IPS-20b (cell line): ENCODE data around the gene RNF215.

Experiments
- H3K27ac ChIP-seq: one replicate; pipeline ENCODE4 v1.5.1; 2013; ENCODE audit warnings: low read length
- H3K27me3 ChIP-seq: 2 replicates; pipeline ENCODE4 v1.6.1; 2013; ENCODE audit warnings: mild to moderate bottlenecking, low read length, inconsistent platforms; ENCODE audit not compliant: insufficient read depth
- H3K36me3 ChIP-seq: 2 replicates; pipeline ENCODE4 v1.6.1; 2013; ENCODE audit warnings: low read depth, mild to moderate bottlenecking, inconsistent platforms, low read length, moderate library complexity; ENCODE audit not compliant: insufficient read depth
- H3K4me1 ChIP-seq: 2 replicates; pipeline ENCODE4 v1.6.1; 2013; ENCODE audit warnings: mild to moderate bottlenecking, control low read depth, inconsistent platforms, low read length, moderate library complexity; ENCODE audit not compliant: insufficient read depth
- H3K4me3 ChIP-seq: 2 replicates; pipeline ENCODE4 v1.5.1; 2013; ENCODE audit warnings: mild to moderate bottlenecking, low read length, inconsistent platforms
- H3K9ac ChIP-seq: 2 replicates; pipeline ENCODE4 v1.6.1; 2013; ENCODE audit warnings: low read depth, mild to moderate bottlenecking, inconsistent platforms, low read length, moderate library complexity
- H3K9me3 ChIP-seq: 2 replicates; pipeline ENCODE4 v1.6.1; 2013; ENCODE audit warnings: mild to moderate bottlenecking, low read depth, low read length, inconsistent platforms; ENCODE audit not compliant: insufficient read depth

RNF215 gene

DNA sequence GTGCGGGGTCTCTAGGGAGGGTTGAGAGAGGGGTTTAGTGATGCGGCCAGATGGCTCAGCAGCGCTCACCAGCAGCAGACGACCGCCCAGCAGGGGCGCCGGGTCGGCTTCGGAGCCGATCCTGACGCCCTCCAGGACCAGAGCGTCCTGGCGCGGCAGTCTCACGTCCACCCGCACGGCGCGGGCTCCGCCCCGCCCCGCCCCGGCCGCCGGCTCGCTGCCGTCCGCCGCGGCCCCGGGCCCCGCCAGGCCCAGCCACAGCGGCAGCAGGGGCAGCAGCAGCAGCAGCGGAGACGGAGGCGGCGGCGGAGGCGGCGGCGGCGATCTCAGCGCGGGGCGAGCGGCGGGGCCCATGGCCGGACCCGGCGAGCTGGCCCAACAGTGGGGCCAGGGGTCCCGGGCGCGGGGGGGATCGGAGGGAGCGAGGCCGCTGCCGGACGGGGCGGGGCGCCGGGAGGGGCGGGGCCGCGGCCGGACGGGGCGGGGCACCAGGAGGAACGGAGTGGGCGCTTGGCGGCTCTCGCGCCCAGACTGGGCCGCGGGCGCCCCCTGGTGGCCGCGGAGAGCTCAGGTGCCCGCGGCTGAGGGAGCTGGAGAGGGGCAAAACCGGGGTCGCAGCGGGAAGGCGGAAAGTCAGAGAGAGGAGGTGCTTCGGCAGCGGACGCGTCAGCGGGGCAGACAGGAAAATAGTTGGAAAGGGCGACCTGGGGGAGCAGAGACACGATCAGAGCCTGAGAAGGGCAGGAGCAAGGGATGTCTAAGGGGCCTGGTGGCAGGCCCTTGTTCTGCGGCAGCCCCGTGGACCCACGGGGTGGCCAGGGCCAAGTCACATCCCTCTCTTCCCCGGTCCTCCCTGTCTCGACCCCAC lies at the start of gene RNF215:
RNF215 (minus strand) TSS at position 452 of the 868 bp plus-strand sequence; CDS start at position 354, 98 bp downstream.
- Histone ChIP-seq H3K27me3 (no peaks in the 10 kb centered on the region), H3K36me3 (peaks cover 6% of the 10 kb centered on the region; the same call in 1 of the 2 replicates), H3K9ac (peak within 1 kb of the TSS; percentile 70; the same call in 1 of the 2 replicates), H3K4me3 (peak within 1 kb of the TSS; percentile 72), H3K9me3 (peaks cover 6% of the 10 kb centered on the region), H3K27ac (no peak within 1 kb of the TSS), H3K4me1 (peaks cover 5% of the 10 kb centered on the region; the same call in 1 of the 2 replicates)

DNA sequence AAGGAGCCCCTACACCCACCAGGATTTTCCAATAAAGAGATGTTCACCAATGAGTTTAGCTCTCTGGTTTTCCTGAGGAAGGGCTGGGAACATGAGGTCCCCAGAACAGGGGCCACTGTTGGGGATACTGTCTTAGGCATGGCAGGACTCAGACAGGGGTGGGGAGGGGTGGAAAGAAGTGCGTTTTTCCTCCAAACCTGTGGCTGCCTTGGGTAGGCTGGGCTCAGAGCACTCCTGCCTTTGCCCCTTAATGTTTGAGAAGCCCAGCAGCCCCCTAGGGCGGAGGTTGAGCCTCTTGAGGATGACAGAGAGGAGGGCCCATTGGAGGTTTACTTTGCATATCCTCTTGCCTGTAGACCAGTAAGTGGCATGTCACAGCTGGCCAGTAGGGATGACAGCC lies 49.0 kb upstream of the RNF215 start:
- H3K4me1 ChIP-seq: no peaks in the 10 kb centered on the region
- H3K27me3 ChIP-seq: no peaks in the 10 kb centered on the region
- H3K27ac ChIP-seq: no peak overlapping the region
- no peaks in the 10 kb centered on the region for H3K36me3 ChIP-seq
- H3K4me3 ChIP-seq: no peak overlapping the region
- no peaks in the 10 kb centered on the region for H3K9me3 ChIP-seq
- H3K9ac ChIP-seq: no peak overlapping the region

DNA sequence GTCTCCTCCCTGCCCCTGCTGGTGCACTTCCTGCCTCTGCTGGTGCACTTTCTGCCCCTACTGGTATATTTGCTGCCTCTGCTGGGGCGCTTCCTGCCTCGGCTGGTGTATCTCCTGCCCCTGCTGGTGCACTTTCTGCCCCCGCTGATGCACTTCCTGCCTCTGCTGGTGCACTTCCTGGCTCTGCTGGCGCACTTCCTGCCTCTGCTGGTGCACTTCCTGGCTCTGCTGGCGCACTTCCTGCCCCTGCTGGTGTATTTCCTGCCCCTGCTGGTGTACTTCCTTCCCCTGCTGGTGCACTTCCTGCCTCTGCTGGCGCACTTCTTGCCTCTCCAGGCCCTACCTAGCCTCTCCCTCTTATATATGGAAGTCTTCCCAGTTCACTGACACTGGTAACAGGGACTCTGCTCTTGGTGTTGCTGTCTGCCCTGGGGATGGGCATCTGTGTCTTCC lies 48.5 kb upstream of the RNF215 start:
- no peaks in the 10 kb centered on the region for H3K4me1 ChIP-seq
- no peaks in the 10 kb centered on the region for H3K9me3 ChIP-seq
- no peak overlapping the region for H3K4me3 ChIP-seq
- H3K9ac ChIP-seq: no peak overlapping the region
- H3K27ac ChIP-seq: no peak overlapping the region
- H3K27me3 ChIP-seq: no peaks in the 10 kb centered on the region
- H3K36me3 ChIP-seq: no peaks in the 10 kb centered on the region

DNA sequence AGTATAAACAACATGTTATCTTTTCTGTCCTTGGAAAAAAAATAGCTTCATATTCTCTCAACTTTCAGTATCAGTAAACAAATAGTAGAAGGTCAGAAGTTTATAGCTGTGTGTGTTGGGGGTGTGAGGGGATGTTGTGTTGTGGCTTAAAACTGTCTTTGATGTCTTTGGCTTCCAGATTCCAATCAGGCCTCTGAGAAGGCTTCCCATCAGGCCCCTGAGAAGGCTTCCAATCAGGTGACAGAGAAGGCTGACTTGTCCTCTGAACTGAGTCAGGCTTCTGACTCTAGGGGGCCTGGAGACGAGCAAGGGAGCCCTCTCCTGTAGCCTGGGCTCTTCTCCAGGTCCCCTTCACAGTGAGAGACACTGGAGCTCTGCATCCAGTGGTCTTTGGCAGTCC lies 47.6 kb upstream of the RNF215 start:
- H3K27ac ChIP-seq: no peak overlapping the region
- no peaks in the 10 kb centered on the region for H3K9me3 ChIP-seq
- H3K36me3 ChIP-seq: no peaks in the 10 kb centered on the region
- no peaks in the 10 kb centered on the region for H3K27me3 ChIP-seq
- H3K4me3 ChIP-seq: no peak overlapping the region
- H3K4me1 ChIP-seq: 0 out of 2 replicates have a peak, but pooled peaks cover 3% of the 10 kb centered on the region
- no peak overlapping the region for H3K9ac ChIP-seq

DNA sequence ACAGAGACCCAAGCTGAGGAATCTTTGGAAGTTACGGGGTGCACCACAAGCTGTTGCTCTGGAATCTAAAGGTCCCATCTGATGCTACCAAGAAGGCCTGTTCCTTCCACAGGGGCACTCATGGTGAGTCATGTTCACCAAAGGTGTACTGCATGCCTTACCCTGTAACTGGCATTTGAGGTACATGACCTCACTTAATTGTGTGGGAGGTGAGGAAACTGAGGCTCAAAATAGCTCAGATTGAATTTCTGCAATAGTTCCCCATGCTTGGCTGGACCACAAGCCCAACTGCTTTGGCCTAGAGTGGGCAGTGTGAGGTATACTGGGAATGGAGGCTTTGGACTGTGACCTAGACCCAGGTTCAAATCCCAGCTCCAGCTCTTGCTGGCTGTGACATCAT lies 46.6 kb upstream of the RNF215 start:
- Histone ChIP-seq H3K36me3 (peaks cover 2% of the 10 kb centered on the region), H3K27me3 (no peaks in the 10 kb centered on the region), H3K27ac (no peak overlapping the region), H3K4me3 (no peak overlapping the region), H3K9me3 (no peaks in the 10 kb centered on the region), H3K9ac (no peak overlapping the region), H3K4me1 (0 out of 2 replicates have a peak, but pooled peaks cover 4% of the 10 kb centered on the region)

DNA sequence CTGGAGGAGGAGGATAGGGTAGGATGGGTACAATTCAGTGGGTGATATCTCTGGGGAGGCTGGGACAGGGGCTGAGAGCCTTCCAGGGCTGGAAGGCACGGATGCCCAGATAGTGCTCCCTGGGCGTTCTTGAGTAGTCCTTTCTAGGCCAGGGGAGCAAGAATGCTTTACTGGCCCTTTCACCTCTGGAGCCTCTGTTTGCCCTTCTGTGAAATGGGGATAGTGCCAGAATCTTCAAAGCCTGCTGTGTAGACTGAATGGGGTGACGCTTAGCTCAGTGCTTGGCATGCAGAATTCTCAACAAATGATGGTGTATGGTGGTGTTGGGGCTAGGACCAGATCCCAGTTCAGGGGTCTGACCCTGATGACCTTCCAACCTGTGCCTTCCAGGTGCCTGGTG lies 46.0 kb upstream of the RNF215 start:
- no peak overlapping the region for H3K27ac ChIP-seq
- H3K9ac ChIP-seq: no peak overlapping the region
- no peaks in the 10 kb centered on the region for H3K27me3 ChIP-seq
- H3K4me3 ChIP-seq: no peak overlapping the region
- 0 out of 2 replicates have a peak, but pooled peaks cover 4% of the 10 kb centered on the region for H3K4me1 ChIP-seq
- H3K9me3 ChIP-seq: no peaks in the 10 kb centered on the region
- H3K36me3 ChIP-seq: peaks cover 8% of the 10 kb centered on the region

DNA sequence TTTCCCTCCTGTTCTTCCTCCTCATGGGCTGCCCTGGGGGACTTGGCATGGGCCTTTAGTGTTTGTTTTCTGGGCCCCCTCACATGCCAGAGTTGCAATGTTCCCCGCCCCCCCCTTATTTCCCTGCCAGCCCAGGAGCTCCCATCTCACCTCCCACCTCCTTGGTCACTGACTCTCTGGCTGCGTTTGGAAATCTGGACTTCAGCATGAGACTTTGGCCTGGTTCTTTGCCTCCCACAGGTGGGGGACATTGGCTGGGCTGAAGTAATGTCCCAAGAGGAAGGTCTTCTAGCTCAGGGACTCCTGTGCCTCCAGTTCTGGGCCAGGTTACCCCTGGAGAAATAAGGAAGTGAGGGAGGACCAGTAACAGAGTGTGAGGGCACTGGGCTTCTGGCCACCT lies 45.3 kb upstream of the RNF215 start:
- no peaks in the 10 kb centered on the region for H3K27me3 ChIP-seq
- H3K9me3 ChIP-seq: no peaks in the 10 kb centered on the region
- no peak overlapping the region for H3K27ac ChIP-seq
- no peak overlapping the region for H3K4me3 ChIP-seq
- H3K9ac ChIP-seq: no peak overlapping the region
- H3K4me1 ChIP-seq: 0 out of 2 replicates have a peak, but pooled peaks cover 4% of the 10 kb centered on the region
- peaks cover 15% of the 10 kb centered on the region for H3K36me3 ChIP-seq

DNA sequence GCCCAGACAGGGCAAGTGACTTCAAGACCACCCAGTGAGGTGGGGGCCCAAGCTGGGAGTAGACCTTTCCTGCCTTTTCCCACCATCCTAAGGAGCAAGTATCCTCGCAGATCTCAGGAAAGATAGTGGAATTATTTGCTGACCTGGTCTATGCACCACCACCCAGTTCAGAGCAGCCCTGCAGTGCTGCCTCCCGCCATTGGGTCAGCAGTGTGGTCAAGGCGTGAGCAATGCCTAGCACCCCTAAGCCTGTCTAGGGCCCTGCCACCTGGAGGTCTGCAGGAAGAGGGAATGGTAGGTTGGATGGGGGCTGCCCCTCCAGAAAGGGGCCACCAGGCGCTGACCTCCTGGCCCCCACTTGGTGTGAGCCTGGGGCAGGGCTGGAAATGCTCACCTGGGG lies 44.9 kb upstream of the RNF215 start:
- Histone ChIP-seq H3K4me3 (no peak overlapping the region), H3K36me3 (peaks cover 19% of the 10 kb centered on the region), H3K27me3 (no peaks in the 10 kb centered on the region), H3K4me1 (0 out of 2 replicates have a peak, but pooled peaks cover 4% of the 10 kb centered on the region), H3K27ac (no peak overlapping the region), H3K9me3 (no peaks in the 10 kb centered on the region), H3K9ac (no peak overlapping the region)

DNA sequence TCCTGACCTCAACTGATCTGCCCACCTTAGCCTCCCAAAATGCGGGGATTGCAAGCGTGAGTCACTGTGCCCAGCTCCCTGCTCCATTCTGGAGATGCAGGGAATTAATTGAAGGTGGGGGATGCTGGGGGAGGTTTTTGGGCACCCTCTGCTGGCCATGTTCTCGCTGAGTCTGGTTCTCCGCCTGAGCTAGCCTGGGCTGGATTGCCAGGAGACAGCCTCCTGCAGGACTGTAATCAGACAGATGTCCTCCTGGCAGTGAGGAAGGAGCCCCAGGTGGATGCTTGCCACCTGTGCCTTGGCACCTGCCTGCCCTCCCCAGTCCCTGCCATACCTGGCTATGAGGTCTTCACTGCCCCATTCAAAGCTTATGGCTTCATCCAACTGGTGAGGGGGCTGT lies 43.7 kb upstream of the RNF215 start:
- Histone ChIP-seq H3K27ac (no peak overlapping the region), H3K36me3 (peaks cover 21% of the 10 kb centered on the region)

DNA sequence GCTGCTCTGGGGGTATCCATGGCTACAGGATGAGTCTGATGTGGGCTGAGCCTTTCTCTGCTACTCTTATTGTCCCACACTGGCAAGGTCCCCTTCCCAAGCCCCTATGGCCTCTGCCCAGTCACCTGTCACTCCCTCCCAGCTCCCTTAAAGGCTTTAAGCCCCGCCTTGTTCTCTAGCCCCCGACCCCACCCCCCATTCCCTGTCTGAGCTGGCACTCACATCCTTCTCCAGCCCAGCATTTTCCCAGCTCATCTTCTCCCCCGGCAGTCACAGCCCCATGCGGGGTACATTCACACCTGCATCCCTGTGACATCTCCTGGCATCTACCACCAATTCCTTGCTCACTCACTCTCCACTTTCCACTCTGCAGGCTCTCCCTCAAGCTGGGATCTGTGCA lies 42.7 kb upstream of the RNF215 start:
- H3K27ac ChIP-seq: no peak overlapping the region
- 0 out of 2 replicates have a peak, but pooled peaks cover 4% of the 10 kb centered on the region for H3K4me1 ChIP-seq
- no peaks in the 10 kb centered on the region for H3K9me3 ChIP-seq
- no peak overlapping the region for H3K9ac ChIP-seq
- peaks cover 21% of the 10 kb centered on the region for H3K36me3 ChIP-seq
- no peaks in the 10 kb centered on the region for H3K27me3 ChIP-seq
- no peak overlapping the region for H3K4me3 ChIP-seq

More for the DNA sequence above, 43.7 kb upstream of the RNF215 start:
- Histone ChIP-seq H3K4me1 (0 out of 2 replicates have a peak, but pooled peaks cover 4% of the 10 kb centered on the region), H3K9ac (no peak overlapping the region), H3K27me3 (no peaks in the 10 kb centered on the region), H3K4me3 (no peak overlapping the region), H3K9me3 (no peaks in the 10 kb centered on the region)

DNA sequence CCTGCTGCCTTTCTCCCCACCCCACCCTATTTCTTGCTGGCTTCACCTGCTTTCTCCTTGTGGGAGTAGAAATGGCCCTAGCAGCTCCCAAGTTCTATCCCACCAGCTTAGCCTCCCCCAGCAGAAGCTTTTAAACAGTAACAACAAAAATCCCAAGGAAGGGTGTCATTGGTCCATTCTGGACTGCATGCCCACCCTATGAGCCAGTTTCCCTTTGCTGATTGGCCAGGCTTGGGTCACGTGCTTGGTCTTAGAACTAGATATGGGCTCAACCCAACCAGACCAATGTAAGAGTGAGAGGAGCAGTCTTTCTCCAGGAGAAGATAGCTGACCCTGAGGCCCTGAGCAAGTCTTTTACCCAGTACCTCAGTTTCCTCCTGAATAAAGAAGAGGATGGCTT lies 40.7 kb upstream of the RNF215 start:
- no peaks in the 10 kb centered on the region for H3K27me3 ChIP-seq
- no peak overlapping the region for H3K4me3 ChIP-seq
- H3K36me3 ChIP-seq: peaks cover 21% of the 10 kb centered on the region
- H3K27ac ChIP-seq: no peak overlapping the region
- no peak overlapping the region for H3K9ac ChIP-seq
- peaks cover 4% of the 10 kb centered on the region; the same call in 1 of the 2 replicates for H3K4me1 ChIP-seq
- H3K9me3 ChIP-seq: no peaks in the 10 kb centered on the region
